Stimulated activated CD4-positive, alpha-beta T cell treated with anti-CD3 and anti-CD28 coated beads, Interleukin-4, amount 100 ng/mL, for 4 hours (primary cell): Measurements from ENCODE around the gene UBTF.

Source experiments
- DNase-seq, 2 experiments: peaks; one replicate each; pipeline ENCODE4 v3.0.0-alpha.2; 2020

UBTF gene, protein sequence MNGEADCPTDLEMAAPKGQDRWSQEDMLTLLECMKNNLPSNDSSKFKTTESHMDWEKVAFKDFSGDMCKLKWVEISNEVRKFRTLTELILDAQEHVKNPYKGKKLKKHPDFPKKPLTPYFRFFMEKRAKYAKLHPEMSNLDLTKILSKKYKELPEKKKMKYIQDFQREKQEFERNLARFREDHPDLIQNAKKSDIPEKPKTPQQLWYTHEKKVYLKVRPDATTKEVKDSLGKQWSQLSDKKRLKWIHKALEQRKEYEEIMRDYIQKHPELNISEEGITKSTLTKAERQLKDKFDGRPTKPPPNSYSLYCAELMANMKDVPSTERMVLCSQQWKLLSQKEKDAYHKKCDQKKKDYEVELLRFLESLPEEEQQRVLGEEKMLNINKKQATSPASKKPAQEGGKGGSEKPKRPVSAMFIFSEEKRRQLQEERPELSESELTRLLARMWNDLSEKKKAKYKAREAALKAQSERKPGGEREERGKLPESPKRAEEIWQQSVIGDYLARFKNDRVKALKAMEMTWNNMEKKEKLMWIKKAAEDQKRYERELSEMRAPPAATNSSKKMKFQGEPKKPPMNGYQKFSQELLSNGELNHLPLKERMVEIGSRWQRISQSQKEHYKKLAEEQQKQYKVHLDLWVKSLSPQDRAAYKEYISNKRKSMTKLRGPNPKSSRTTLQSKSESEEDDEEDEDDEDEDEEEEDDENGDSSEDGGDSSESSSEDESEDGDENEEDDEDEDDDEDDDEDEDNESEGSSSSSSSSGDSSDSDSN

DNA sequence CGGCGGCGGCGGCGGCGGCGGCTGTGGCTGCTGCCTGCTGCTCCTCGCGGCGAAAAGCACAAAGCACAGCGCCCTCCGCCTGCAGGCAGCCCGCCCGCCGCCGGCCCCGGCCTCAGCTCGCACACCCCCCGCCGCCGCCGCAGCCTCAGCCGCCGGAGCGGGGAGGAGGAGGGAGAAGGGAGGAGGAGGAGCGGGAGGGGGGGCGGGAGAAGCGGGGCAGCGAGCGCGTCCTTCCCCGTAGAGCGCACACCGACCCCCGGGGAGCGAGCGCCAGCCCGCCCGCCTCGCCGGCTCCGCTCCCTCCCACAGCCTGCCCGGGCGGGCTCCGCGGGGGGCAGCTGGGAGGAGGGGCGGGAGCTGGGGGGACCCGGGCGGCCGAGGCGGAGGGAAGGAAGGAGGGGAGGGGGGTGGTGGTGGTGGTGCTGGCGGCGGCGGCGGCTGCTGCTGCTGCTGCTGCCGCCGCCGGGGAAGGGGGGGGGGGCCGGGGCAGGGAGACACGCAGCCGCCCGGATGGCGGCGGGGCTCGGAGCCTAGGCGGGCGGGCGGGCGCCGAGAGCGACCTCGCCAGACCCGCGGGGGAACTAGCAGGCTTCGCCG lies at the start of gene UBTF:
TSS of gene UBTF (minus strand) at position 60 of the 597 bp plus-strand sequence. CDS start 1,446 bp downstream, outside the sequence.
- peak; percentile 65 to 74 for DNase-seq

DNA sequence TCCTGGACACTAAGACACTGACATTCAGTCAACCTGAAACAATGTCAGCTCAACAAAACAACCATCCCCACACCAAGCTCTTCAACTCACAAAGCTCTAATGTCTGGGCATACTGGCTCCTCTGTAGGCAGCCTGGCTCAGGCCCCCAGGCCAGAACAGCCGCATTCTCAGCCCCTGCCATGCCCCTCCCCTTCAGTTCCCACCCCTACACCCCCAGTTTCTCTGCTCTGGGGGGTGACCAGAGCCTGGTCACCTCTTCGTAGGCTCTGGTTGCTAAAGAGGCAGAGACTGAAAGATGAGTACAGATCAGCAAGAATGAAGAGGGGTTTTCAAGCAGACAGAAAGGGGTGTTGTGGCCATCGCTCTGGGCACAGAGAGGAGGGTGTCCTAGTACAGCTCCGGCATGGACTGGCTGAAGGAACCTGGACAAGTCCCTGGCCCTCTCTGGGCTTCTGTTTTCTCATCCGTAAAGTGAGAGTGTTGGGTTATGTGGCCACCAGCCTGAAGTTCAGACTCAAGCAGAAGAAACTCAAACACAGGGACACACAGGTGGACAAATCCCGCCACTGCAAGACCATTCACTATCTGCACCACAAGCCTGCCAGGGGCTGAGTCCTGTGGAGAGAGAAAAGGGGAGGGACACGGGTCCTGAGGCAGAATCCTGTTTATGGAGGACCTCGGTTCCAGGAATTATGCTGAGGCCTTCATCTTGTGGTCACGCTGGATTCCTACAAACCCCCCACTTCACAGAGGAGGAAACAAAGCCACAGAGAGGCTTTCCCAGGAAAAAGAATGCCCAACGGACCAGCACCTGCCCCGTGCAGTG lies 49.4 kb upstream of the UBTF start:
- DNase-seq, result no peak

DNA sequence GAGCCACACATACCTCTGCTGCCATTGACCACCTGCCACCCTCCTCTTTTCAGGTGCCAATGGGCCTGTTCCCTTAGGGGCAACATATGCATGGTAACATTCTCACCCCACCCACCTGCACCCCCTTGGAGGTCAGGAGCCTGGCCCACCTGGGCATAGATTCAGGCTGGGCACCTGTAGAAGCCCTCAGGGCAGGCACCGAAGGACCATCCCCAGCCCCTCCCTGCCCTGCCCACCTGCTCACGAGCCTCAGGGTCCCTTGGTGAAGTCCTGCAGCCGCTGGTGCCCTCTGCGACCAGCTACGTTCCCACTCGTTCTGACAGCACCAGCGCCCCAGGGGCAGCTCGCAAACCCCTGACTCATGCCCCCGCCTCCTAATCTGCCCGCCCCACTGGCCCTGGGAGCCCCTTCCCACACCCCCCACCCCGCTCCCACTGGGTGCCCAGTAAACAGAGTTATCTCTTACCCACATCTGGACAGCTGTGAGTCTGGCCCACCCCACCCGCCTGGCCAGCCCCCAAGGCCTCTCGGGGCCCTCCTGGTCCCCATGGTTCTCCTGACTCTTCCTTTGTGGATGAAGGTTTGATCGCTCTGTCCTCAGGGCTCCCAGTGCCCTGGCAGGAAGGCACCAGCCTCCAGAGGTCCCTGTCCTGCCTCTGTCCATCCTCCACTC lies 48.5 kb upstream of the UBTF start, which contains the start of gene SLC4A1:
TSS of gene SLC4A1 (minus strand) at position 318 of the 673 bp plus-strand sequence. CDS start 5,269 bp downstream, outside the sequence.
- DNase-seq, result no peak

DNA sequence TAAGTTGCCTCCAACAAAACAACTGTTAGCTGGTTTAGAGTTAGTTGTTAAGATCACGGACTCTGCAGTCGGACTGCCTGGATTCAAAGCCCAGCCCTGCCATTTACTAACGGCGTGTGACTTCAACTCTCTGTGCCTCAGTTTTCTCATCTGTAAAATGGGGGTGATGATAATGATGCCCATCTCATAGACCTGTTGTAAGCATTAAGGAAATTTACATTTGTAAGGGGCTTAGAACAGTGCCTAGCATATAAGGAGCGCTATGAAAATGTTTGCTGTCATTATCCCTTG lies 47.6 kb upstream of the UBTF start:
- DNase-seq, result no peak

DNA sequence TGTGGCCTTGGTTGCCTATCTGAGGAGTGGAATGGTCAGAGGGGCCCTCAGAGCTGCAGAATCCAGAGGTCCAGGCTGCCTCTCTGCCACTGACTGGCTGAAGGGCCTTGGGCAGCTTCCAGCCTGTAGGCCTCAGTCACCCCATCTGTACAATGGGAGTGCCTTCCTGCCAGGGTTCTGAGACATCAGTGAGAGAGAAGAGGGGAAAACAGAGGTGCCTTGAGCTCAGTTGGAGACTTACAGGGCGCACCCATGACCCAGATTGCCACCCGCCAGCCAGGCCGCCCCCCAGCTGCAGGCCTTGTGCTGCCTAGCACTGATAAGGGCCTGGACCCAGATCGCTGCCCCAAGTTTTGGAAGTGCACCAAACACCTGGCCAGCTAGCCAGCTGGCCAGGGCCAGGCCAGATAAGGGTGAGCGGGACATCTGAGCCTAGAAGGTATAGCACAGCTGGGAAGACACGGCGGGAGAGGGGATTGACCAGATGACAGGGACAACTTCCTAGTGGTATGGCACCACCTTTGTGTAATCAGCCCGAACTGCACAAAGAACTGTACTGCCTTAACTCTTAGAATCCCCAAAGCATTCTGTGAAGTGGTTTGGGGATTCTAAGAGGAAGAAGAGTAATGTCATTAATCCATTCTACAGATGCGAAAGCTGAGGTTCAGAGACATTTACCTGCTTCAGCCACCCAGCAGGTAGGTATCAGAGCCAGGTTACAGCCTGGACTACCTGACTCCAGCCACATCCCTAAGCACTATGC lies 47.1 kb upstream of the UBTF start:
- no peak for DNase-seq

DNA sequence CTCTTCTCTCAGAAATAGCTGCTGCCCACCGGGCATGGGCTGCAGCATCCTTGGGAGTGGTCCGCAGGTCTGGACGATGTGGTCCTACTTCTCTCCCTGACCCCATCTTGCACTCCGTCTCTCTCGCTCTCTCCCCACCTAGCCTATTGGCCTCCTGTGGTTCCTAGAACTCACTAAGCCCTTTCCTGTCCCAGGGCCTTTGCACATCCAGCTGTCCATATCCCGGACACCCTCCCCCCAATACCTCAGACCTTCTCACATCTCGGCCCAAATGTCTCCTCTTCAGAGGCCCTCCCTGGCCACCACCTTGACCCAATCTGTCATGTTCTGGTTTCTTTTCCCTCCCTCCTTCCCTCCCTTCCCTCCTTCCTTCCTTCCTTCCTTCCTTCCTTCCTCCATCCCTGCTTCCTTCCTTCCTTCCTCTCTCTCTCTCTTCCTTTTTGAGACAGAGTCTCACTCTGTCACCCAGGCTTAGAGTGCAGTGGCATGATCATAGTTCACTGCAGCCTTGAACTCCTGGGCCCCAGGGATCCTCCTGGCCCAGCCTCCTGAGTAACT lies 43.9 kb upstream of the UBTF start:
- no peak for DNase-seq

DNA sequence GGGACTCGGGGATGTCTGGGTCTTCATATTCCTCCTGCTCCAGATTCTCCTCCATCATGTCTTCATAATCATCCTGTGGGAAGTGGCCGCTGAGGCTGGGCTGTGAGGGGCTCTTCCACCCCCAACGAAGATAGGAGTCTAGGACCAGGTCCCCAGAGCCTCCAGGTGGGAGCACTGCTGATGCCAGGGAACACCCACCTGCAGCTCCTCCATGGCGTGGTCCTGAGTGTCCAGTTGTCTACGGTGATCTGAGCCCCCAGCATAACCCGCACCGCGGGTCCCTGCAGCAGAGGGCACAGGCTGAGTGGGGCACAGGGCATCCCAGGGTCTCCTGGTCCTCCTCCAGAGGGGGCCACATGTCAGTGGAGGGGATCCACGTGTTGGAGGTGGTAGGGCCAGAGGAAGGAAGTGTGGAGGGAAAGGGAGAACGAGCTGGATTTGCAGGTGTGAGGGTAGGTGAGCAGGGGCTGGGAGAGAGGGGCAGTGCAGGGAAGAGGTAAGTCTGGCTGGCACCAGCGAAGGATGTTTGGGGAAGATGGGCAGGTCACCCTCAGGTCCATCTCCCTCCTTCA lies 43.3 kb upstream of the UBTF start:
- no peak for DNase-seq

DNA sequence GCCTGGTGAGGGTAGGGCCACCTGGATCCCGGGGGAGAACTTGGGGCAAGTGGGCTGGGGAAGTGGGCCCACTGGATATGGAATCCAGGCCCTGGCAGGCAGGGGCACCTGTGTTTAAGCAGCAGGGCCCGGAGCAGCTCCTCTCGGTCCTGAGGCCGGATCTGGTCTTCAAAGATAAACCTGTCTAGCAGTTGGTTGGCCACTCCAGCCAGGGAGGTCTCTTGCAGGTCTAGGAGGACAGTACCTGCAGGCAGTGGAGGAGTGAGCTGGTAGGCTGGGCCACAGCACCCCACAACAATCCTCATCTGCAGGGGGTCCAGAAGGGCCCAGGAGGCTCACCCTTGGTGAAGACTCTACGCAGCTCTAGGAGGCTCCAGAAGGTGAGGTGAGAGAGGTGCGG lies 40.8 kb upstream of the UBTF start:
- DNase-seq, result no peak

DNA sequence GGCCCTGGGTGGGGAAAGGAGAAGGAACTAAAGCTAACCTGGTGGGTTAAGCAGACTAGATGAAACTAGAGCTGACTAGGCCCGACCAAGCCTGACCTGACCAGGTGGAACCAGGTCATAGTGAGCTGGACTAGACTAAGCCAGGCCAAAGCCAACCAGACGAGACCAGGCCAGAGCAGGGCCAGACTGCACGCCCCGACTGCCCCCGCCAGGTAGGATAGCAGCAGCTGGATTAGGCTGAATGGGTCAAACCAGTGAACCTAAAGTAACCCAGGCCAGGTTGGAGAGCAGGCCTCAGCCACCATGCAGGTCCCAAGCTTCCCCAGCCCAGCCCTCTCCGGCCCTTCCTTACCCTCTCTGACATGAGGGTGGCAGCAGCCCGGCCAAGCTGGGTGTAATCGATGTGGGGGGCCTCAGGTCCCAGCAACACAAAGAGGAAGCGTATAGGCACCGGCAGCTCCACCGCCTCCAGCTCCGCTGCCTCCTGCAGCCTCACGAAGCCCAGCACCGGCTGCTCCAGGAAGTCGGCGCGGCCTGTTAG lies 39.4 kb upstream of the UBTF start:
- no peak for DNase-seq

DNA sequence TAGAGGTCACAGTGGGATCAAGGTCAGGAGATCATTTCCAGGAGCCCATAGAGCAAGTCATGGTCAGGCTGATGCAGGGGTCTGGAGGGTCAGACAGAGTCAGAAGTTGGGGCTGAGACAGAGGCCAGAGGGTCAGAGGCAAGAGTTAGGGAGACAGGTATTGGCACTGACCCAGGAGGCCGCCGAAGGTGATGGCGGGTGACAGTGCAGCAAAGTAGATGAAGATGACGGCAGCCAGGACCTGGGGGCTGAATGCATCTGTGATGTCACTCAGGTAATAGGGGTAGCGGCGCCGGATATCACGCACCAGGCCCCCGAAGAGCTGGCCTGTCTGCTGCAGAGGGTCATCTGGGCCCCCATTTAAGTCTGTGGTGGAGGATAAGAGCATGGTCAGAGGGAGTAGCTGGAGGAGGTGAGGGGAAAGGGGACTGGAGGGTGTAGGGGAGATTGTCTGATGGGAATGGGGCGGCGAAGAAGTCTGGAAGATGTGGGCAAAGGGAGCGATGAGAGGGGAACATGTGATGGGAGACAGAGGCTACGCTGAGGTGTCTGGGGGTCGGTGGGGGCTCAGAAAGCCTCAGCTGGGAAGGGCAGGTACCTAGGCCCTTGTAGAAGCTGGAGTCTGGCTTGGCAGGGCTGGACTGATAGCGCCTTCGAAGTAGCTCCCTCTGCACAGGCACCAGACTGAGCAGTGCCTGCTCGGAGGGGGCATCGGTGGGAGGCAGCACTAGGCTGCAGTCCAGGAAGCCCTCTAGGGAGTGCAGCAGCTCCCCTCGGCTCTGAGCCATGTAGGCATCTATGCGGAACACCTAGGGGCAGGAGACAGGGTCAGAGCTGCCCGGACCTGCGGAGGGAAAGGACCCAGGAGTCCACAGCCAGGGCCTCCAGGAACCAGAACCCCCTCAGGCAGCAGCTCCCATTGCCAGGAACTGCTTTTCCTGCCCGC lies 38.6 kb upstream of the UBTF start:
- no peak for DNase-seq

DNA sequence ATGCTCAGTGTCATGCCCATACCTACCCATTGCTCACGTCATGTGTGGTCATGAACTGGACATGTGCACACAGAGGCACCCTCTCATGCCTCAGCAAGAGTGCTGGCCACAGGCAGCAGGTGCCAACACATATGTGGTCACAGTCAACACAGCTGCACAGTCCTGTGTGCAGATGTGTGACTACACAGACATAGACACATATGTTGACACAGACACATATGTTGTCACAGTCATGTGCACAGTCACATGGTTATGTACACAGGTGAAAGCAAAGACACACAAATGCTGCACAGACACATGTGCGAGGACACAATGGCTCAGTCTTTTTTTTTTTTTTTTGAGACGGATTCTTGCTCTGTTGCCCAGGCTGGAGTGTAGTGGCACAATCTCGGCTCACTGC lies 37.2 kb upstream of the UBTF start:
- DNase-seq, result no peak

DNA sequence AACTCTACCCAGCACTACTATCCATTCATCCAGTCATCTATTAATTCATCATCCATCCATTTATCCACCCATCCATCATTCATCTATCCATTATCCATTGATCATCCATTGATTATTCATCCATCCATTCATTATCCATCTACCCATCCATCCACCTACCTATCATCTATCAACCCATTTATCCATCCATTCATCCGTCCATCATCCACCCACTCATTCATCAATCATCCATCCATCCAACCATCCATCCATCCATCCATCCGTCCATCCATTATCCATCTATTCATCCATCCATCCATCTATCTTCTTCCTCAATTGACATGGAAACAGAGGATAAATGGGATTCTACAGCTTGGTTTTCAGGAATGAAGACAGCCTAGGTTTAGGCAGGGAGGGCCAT lies 36.4 kb upstream of the UBTF start:
- DNase-seq, result no peak

DNA sequence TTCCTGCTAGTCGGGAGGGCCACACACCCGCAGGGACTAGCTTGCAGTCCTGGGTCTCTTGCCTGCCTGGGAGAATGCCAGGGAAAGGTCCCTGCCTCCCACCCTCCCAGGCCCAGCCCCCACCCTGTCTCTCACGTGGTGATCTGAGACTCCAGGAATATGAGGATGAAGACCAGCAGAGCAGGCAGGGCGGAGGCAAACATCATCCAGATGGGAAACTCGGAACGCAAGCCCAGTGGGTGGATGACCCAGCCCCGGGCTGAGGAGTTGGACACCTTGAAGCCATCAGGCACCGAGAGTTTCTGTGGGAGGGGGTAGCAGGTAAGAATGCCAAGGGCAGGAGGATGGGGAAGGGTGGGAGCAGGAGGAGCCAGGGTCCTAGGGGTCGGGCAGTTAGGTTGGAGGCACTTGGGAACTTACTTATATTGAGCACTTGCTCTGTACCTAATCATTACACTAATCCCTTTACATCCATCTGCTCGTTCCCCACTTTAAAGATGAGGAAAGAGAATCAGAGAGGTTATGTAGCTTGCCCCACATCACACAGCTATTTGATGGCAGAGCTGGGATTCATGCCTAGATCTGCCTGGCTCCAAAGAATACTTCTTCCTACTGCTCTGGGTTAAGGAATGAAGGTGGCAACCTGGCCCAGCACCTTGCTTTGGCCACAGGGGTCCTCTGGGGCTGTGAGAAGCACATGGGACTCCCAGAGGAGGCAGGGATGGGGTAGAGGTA lies 35.1 kb upstream of the UBTF start:
- DNase-seq, result no peak

DNA sequence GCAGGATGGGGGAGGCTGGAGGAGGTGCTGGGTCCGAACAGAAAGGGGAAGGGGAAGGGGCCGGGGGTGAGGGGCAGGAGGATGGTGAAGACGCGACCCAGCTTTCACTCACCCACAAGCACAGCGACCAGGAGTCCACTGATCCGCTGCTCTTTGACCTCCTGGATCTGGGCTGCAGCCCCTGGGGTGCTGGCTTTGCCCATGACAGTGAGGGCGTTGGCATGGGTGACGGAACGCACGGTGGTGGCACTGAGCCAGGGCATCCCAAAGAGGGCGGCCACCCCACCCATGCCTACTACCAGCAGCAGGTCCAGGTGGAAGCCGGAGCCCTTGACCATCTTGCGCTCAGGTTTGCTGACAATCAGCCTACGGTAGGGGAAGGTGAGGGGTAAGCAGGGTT lies 33.5 kb upstream of the UBTF start:
- DNase-seq, result no peak

DNA sequence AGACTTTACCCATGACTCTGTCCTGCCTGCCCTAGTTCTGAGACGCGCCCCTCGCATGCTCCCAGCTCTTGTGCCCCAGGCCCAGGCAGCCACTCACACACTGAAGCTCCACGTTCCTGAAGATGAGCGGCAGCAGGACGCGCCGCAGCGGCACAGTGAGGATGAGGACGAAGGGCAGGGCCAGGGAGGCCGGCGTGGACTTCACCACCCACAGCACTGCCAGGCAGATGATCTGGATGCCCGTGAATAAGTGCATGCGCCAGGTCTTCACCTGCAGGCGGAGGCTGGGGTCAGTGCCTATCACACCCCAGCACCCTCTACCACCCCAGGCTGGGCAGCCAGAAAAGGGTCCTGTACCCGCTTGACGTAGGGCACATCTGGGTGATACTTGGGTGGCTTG lies 31.6 kb upstream of the UBTF start:
- no peak for DNase-seq

DNA sequence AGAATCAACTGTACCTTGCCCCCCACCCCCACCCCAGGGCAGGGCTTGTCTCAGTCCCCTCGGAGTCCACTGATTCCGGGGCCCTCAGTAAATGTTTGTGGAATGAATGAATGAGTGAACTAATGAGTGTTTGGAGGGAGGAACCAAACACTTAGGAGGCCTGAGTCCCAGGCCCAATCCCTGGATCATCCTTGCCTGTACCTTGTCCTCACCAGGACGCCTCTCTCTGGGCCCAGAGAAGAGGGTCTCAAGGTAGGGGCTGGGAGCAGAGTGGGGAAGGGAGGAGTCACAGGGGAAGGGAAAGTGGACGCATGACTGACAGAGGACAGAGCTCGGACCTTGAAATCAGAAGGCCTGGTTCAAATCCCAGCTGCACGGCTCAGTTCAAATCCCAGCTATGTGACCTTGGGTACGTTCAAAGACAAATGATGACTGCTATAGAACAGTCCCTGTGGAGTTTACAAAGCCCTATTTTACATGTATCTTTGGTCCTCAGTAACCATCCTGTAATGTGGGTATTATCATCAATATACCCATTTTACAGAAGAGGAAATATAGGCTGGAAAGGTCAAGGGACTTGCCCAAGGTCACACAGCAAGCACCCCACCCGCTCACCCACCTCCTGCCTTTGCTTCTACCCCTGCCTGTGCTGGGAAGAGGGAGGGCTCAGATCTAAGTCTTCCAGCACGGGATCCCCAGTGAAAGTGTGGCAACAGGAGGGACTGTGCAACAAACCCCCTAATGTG lies 30.2 kb upstream of the UBTF start:
- no peak for DNase-seq

DNA sequence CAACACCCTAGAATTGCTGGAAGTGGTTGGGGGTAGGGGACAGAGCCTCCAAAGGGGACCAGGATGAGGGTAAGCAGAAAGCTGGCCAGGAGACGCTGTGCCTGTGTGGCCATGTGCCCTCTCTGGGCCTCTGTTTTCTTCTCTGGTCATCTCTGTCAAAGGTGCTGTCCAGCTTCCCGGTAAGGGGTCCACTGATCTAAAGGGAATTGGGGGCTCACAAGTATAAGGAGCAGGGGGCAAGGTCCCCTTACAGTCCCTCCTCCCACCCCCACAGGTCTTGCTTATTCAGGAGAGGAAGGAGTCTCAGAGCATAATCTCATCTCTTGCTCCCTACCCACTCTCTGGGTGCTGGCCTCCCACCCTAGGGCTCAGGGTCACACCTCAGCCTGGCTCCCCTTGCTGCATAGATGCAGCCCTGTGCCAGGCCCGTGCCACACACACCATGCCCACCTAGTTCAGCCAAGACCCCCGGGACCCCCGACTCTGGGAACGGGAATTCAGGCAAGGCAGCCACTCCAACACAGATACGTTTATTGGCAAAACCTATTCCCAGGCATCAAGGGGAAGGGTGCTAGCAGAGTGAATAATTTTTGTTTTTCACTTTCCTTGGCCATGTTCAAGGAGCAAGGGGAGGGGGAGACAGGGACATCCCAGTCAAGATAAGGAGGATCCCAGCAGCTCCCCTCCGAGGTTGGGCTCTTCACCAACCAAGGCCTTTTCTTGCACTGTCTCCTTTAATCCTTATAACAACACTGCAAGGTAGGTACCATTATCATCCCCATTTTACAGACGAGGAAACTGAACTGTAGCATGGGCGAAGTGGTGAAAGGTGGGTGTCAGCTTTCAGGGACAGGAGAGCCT lies 28.6 kb upstream of the UBTF start:
- no peak for DNase-seq
